IMR-90 (cell line): Measurements from ENCODE around the gene HOXD12. TPM values are rescaled to one million over a fixed set of nuclear protein-coding genes. Genes with fewer than 3 reads are reported as not detected.

Source experiments
- ATAC-seq: fragments of 200-7000 bp; cut with Tn5 transposase; 2 replicates; pipeline ENCODE4 v1.9.1; 2020; ENCODE audit warnings: low read depth, mild to moderate bottlenecking, moderate library complexity
- BruUV-seq: library from RNA; stranded (reverse); fragments of 400-500 nt; replicated peaks from 2 replicates; lab custom pipeline; 2021; lab: Mats Ljungman, UMichigan
- CTCF ChIA-PET: fragments of 300-600 bp; formaldehyde crosslinking; extraction: SDS; loops from one replicate; lab custom pipeline; 2021; ENCODE audit warnings: antibody characterized with exemption; lab: Yijun Ruan, JAX
- POLR2A ChIA-PET: fragments of 300-600 bp; sonication (Branson Sonifier 250); formaldehyde crosslinking; loops from one replicate; lab custom pipeline; 2022; ENCODE audit warnings: antibody characterized with exemption; ENCODE audit not compliant: unreplicated experiment; lab: Charles Lee
- DNase-seq: peaks from one replicate; pipeline ENCODE4 v3.0.0; 2013
- H2AFZ ChIP-seq: replicated peaks from 2 replicates; pipeline ENCODE3; 2013; ENCODE audit warnings: low read length, mild to moderate bottlenecking; ENCODE audit not compliant: poor library complexity
- H2AK5ac ChIP-seq: 2 replicates; pipeline ENCODE4 v1.6.1; 2013; ENCODE audit warnings: low read depth, low read length, inconsistent platforms
- H2AK9ac ChIP-seq: replicated peaks from 2 replicates; pipeline ENCODE3; 2013; ENCODE audit warnings: mild to moderate bottlenecking, low read depth, low read length, moderate library complexity; ENCODE audit not compliant: poor library complexity
- H2BK120ac ChIP-seq: 2 replicates; pipeline ENCODE4 v1.6.1; 2013; ENCODE audit warnings: low read depth, low read length, inconsistent platforms
- H2BK15ac ChIP-seq: 3 replicates; pipeline ENCODE4 v1.6.1; 2013; ENCODE audit warnings: low read depth, low read length, inconsistent platforms
- H2BK20ac ChIP-seq: 2 replicates; pipeline ENCODE4 v1.6.1; 2013; ENCODE audit warnings: low read depth, mild to moderate bottlenecking, inconsistent platforms, low read length, moderate library complexity
- H2BK5ac ChIP-seq: 2 replicates; pipeline ENCODE4 v1.6.1; 2013; ENCODE audit warnings: mild to moderate bottlenecking, low read depth, low read length, inconsistent platforms; ENCODE audit not compliant: poor library complexity, severe bottlenecking
- H3K14ac ChIP-seq: replicated peaks from 2 replicates; pipeline ENCODE4 v1.6.1; 2013; ENCODE audit warnings: low read depth, low read length, inconsistent platforms
- H3K18ac ChIP-seq: 2 replicates; pipeline ENCODE4 v1.6.1; 2013; ENCODE audit warnings: low read depth, low read length, control low read depth
- H3K23ac ChIP-seq: 2 replicates; pipeline ENCODE4 v1.6.1; 2013; ENCODE audit warnings: low read depth, low read length, inconsistent platforms
- H3K27ac ChIP-seq: 2 replicates; pipeline ENCODE4 v1.5.1; 2013; ENCODE audit warnings: mild to moderate bottlenecking, control low read depth, low read length; ENCODE audit not compliant: insufficient read depth
- H3K27me3 ChIP-seq: 2 replicates; pipeline ENCODE4 v1.6.1; 2013; ENCODE audit warnings: low read length; ENCODE audit not compliant: control insufficient read depth, insufficient read depth
- H3K36me3 ChIP-seq: 2 replicates; pipeline ENCODE4 v1.6.1; 2013; ENCODE audit warnings: low read length, mixed read lengths; ENCODE audit not compliant: control insufficient read depth, insufficient read depth
- H3K4ac ChIP-seq: 2 replicates; pipeline ENCODE4 v1.6.1; 2013; ENCODE audit warnings: low read depth, low read length, inconsistent platforms
- H3K4me1 ChIP-seq: 2 replicates; pipeline ENCODE4 v1.6.1; 2013; ENCODE audit warnings: low read length, mixed read lengths; ENCODE audit not compliant: control insufficient read depth, insufficient read depth
- H3K4me2 ChIP-seq: 2 replicates; pipeline ENCODE4 v1.6.1; 2013; ENCODE audit warnings: low read depth, mild to moderate bottlenecking, control low read depth, low read length, moderate library complexity
- H3K4me3 ChIP-seq: 2 replicates; pipeline ENCODE4 v1.5.1; 2013; ENCODE audit warnings: low read depth, mild to moderate bottlenecking, control low read depth, low read length, moderate library complexity; ENCODE audit not compliant: insufficient read depth
- H3K56ac ChIP-seq: 2 replicates; pipeline ENCODE4 v1.6.1; 2013; ENCODE audit warnings: low read length, inconsistent platforms; ENCODE audit not compliant: insufficient read depth; ENCODE audit errors: extremely low read depth
- H3K79me1 ChIP-seq, 2 experiments: 2 replicates each; pipeline ENCODE4 v1.6.1; 2013; ENCODE audit warnings: low read length in 2 of 2, inconsistent platforms in 1 of 2, low read depth in 1 of 2
- H3K9ac ChIP-seq: 2 replicates; pipeline ENCODE4 v1.6.1; 2013; ENCODE audit warnings: low read depth, low read length, control low read depth
- H3K9me1 ChIP-seq: 2 replicates; pipeline ENCODE4 v1.6.1; 2013; ENCODE audit warnings: low read length, inconsistent platforms; ENCODE audit not compliant: insufficient read depth
- H3K9me3 ChIP-seq: 2 replicates; pipeline ENCODE4 v1.6.1; 2013; ENCODE audit warnings: low read length; ENCODE audit not compliant: control insufficient read depth, insufficient read depth
- H4K20me1 ChIP-seq: 2 replicates; pipeline ENCODE4 v1.6.1; 2013; ENCODE audit warnings: low read length, inconsistent platforms; ENCODE audit not compliant: insufficient read depth
- H4K5ac ChIP-seq: 2 replicates; pipeline ENCODE4 v1.6.1; 2013; ENCODE audit warnings: mild to moderate bottlenecking, low read depth, low read length, control low read depth
- H4K8ac ChIP-seq, 2 experiments: 2 replicates each; pipeline ENCODE4 v1.6.1; 2013; ENCODE audit warnings: low read depth in 2 of 2, low read length in 2 of 2, control low read depth in 1 of 2, inconsistent platforms in 1 of 2
- H4K91ac ChIP-seq: 2 replicates; pipeline ENCODE4 v1.6.1; 2013; ENCODE audit warnings: low read depth, low read length, inconsistent platforms; ENCODE audit not compliant: insufficient read depth
- BHLHE40 ChIP-seq: fragments of 150-350 bp; IDR thresholded peaks from 2 replicates; pipeline ENCODE4 v1.6.1; 2016; ENCODE audit warnings: mild to moderate bottlenecking, low read depth, low read length
- MAZ ChIP-seq: IDR thresholded peaks from 2 replicates; pipeline ENCODE4 v1.6.1; 2012; ENCODE audit warnings: low read depth, mild to moderate bottlenecking, low read length, improper control_type of control experiment, moderate library complexity, borderline replicate concordance
- RAD21 ChIP-seq: IDR thresholded peaks from 2 replicates; pipeline ENCODE4 v1.6.1; 2012; ENCODE audit warnings: low read length, improper control_type of control experiment
- SMC3 ChIP-seq: fragments of 150-350 bp; IDR thresholded peaks from 2 replicates; pipeline ENCODE4 v1.6.1; 2016; ENCODE audit warnings: low read depth, mild to moderate bottlenecking, antibody characterized with exemption, low read length, moderate library complexity
- WGBS, 2 experiments: methylation state at CpG; one replicate each; pipeline versions ENCODE4 v1.1.5 to v1.1.7; 2013; ENCODE audit warnings: missing lambda C conversion rate in 2 of 2; ENCODE audit not compliant: insufficient read length in 1 of 2; ENCODE audit errors: extremely low coverage in 2 of 2; 5-methylcytosine and 5-hydroxymethylcytosine counted together
- dilution Hi-C: fragments of 300-500 bp; cut with HindIII; formaldehyde crosslinking; loops from one replicate; pipeline ENCODE4 v1.14.3; 2018; ENCODE audit warnings: low sequenced_read_pairs; ENCODE audit not compliant: unreplicated experiment
- in situ Hi-C: fragments of 300-500 bp; cut with MboI; formaldehyde crosslinking; loops from 3 replicates; pipeline ENCODE4 v1.14.3; 2019; ENCODE audit warnings: low sequenced_read_pairs, inconsistent platforms, mixed read lengths
- intact Hi-C: fragments of 100-400 bp; cut with micrococcal nuclease; formaldehyde crosslinking; loops from 2 replicates; pipeline ENCODE4 v1.10.0; 2022
- polyA plus RNA-seq, 3 experiments: library from polyadenylated mRNA; depleted of rRNA; stranded (reverse); fragments of >200 nt; gene quantifications; 2 replicates each; pipeline ENCODE4 v1.2.3, GENCODE V29; 2012; ENCODE audit warnings: low replicate concordance in 1 of 3
- total RNA-seq: library from RNA; depleted of rRNA; stranded (reverse); fragments of >200 nt; gene quantifications from 2 replicates; pipeline ENCODE4 v1.2.3, GENCODE V29; 2012

HOXD12 gene
- total and polyA plus RNA-seq, 2 of the 4 experiments (the other 2 are of a cell fraction): not detected

DNA sequence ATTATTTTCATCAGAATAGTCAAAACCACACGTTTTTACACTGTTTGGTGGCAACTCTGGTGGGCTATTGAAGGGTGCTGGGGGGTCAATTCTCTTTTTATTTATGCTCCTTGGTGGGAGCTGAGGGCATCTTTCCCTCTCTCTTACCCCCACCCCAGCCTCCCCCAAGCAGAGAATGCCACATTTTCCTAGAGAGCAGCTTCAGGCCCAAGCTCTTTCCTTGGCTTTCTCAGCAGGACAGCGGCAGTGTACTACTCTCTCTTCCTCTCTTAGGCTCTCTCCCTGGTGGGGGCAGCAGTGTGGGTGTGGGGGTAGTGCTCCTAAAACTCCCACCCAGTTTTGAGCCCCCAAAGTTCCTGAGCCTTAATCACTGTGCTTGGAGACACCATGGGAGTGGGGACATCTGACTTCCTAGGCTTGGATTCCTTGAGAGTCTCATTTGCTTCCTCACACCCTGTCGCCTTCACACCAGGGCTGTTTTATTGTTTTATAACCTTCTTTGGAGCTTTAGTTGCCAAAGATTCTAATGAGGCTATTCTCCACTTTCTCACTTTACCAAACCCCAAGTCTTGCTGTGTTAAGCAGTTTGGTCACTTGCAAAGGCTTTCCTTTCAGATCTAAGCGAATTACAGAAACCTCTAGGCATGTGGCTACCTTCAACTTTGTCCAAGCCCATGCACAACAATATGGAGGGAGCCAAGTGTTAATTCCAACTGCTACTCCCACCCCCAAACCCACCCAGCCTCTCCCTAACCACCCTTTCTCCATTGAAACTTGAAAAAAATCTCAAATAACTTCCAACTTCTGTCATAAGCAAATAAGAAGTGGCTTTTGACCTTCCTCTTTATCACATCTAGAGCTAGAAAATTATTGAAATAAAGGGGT is 45.7 kb downstream of the HOXD12 start:
- H3K79me1 ChIP-seq: no peaks in the 10 kb centered on the region
- H3K4me3 ChIP-seq: no peak overlapping the region
- H3K27ac ChIP-seq: no peak overlapping the region
- H3K14ac ChIP-seq: no peak overlapping the region
- intact Hi-C loops: no loop called here
- ChIA-PET POLR2A (no interaction called here), CTCF (interaction anchor here (0.5 to 1.8 kb wide), 3 partner anchors 299 to 442 kb away, joined by 3 to 7 read pairs (median 3); no protein-coding TSS in a partner anchor)
- no peak overlapping the region for H2AK9ac ChIP-seq
- no peak overlapping the region for H4K8ac ChIP-seq
- BruUV-seq: no TSS peak
- in situ Hi-C loops: no loop called here
- no peak overlapping the region for H2BK20ac ChIP-seq
- H2AFZ ChIP-seq: no peak overlapping the region
- H3K56ac ChIP-seq: no peak overlapping the region
- no peak overlapping the region for H3K4me2 ChIP-seq
- H3K4me1 ChIP-seq: no peaks in the 10 kb centered on the region
- no peaks in the 10 kb centered on the region for H4K20me1 ChIP-seq
- H2BK15ac ChIP-seq: no peak overlapping the region
- no peaks in the 10 kb centered on the region for H3K9me1 ChIP-seq
- no peak overlapping the region for H3K23ac ChIP-seq
- no peak overlapping the region for H2BK5ac ChIP-seq
- no peak for TF ChIP-seq MAZ
- TF ChIP-seq BHLHE40: no peak
- no peak for TF ChIP-seq RAD21
- no peak for TF ChIP-seq SMC3
- dilution Hi-C loops: no loop called here
- DNase-seq (no peak), ATAC-seq (no peak)
- H3K9me3 ChIP-seq: peaks cover 3% of the 10 kb centered on the region; the same call in 1 of the 2 replicates
- H3K36me3 ChIP-seq: no peaks in the 10 kb centered on the region
- H2AK5ac ChIP-seq: no peak overlapping the region
- H3K27me3 ChIP-seq: peaks cover 68% of the 10 kb centered on the region
- no peak overlapping the region for H3K18ac ChIP-seq
- no peak overlapping the region for H3K4ac ChIP-seq
- H2BK120ac ChIP-seq: no peak overlapping the region
- H3K9ac ChIP-seq: no peak overlapping the region
- H4K5ac ChIP-seq: no peak overlapping the region
- WGBS, 2 experiments: 0% methylated on average over 1 of the region's 4 CpGs; no CpG with 5 or more reads in 1 of the 2 experiments
- H4K91ac ChIP-seq: no peak overlapping the region
